Measurements from ENCODE around the gene GPR157. TPM values are rescaled to one million over a fixed set of nuclear protein-coding genes. Genes with fewer than 3 reads are reported as not detected.
A peak's percentile ranks its signal among the peaks of the same experiment; 100 is the strongest.

GPR157 gene
- total RNA-seq (2.1 TPM), polyA plus RNA-seq (1 to 10 TPM in 2 of 4 donors, under 1 TPM in 2; 0.92 to 1.5 (median 1.1) TPM)

- H3K27ac Mint-ChIP-seq = peak within 1 kb of the TSS; percentile 86 to 97 (median 90)
- peaks cover 16% of the 10 kb centered on the region for H3K4me1 ChIP-seq (ENCODE audit: control insufficient read depth, insufficient read depth, low read length, poor library complexity, severe bottlenecking)
- DNase-seq = peak; percentile 70 to 81 (median 79)
- peak; percentile 84 to 87 for ATAC-seq (ENCODE audit: low read depth in 2 of 2)
- peak within 1 kb of the TSS; percentile 55 for H3K27ac ChIP-seq (ENCODE audit: insufficient read depth, low read length, poor library complexity, severe bottlenecking)
- no peaks in the 10 kb centered on the region for H3K36me3 Mint-ChIP-seq
- H3K9me3 Mint-ChIP-seq = no peaks in the 10 kb centered on the region
- no peaks in the 10 kb centered on the region for H3K9me3 ChIP-seq (ENCODE audit: control insufficient read depth in 2 of 2, low read length in 2 of 2)
- H3K27me3 ChIP-seq (ENCODE audit: control insufficient read depth, insufficient read depth, low read length) = no peaks in the 10 kb centered on the region
- peak within 1 kb of the TSS; percentile 26 for H3K4me3 ChIP-seq (ENCODE audit: low read depth, low read length)
- H3K27me3 Mint-ChIP-seq = peaks cover 10% of the 10 kb centered on the region
- peaks cover 5 to 47% (median 18%) of the 10 kb centered on the region in 4 donors for H3K4me1 Mint-ChIP-seq
- H3K4me3 Mint-ChIP-seq = peak within 1 kb of the TSS; percentile 83 to 93 (median 92)
- H3K36me3 ChIP-seq (ENCODE audit: control insufficient read depth, insufficient read depth, low read length) = no peaks in the 10 kb centered on the region
Observed at GRCh38 chr1:9128520-9129265, at the start of gene GPR157. Gene GPR157 (minus strand): TSS chr1:9129102. CDS start chr1:9129027, 75 bp downstream.

- no peaks in the 10 kb centered on the region for H3K4me1 ChIP-seq (ENCODE audit: control insufficient read depth, insufficient read depth, low read length, poor library complexity, severe bottlenecking)
- Mint-ChIP-seq H3K4me3 (no peak overlapping the region), H3K36me3 (no peaks in the 10 kb centered on the region), H3K27me3 (peaks cover 12% of the 10 kb centered on the region), H3K27ac (no peak overlapping the region), H3K9me3 (peaks cover 0 to 2% (median 0%) of the 10 kb centered on the region in 7 donors), H3K4me1 (no peaks in the 10 kb centered on the region)
- H3K9me3 ChIP-seq (ENCODE audit: control insufficient read depth in 2 of 2, low read length in 2 of 2) = no peaks in the 10 kb centered on the region
- H3K4me3 ChIP-seq (ENCODE audit: low read depth, low read length) = no peak overlapping the region
- no peaks in the 10 kb centered on the region for H3K36me3 ChIP-seq (ENCODE audit: control insufficient read depth, insufficient read depth, low read length)
- DNase-seq (no peak), ATAC-seq (ENCODE audit: low read depth in 2 of 2) (no peak)
- H3K27ac ChIP-seq (ENCODE audit: insufficient read depth, low read length, poor library complexity, severe bottlenecking) = no peak overlapping the region
- no peaks in the 10 kb centered on the region for H3K27me3 ChIP-seq (ENCODE audit: control insufficient read depth, insufficient read depth, low read length)
Observed at GRCh38 chr1:9174762-9175161, 45.9 kb upstream of the GPR157 start.

- H3K9me3 ChIP-seq (ENCODE audit: control insufficient read depth in 2 of 2, low read length in 2 of 2) = no peaks in the 10 kb centered on the region
- H3K4me1 ChIP-seq (ENCODE audit: control insufficient read depth, insufficient read depth, low read length, poor library complexity, severe bottlenecking) = no peaks in the 10 kb centered on the region
- Mint-ChIP-seq H3K27me3 (peaks cover 10% of the 10 kb centered on the region), H3K4me3 (no peak overlapping the region), H3K36me3 (no peaks in the 10 kb centered on the region), H3K9me3 (peaks cover 0 to 2% (median 0%) of the 10 kb centered on the region in 7 donors), H3K4me1 (no peaks in the 10 kb centered on the region), H3K27ac (no peak overlapping the region)
- no peaks in the 10 kb centered on the region for H3K27me3 ChIP-seq (ENCODE audit: control insufficient read depth, insufficient read depth, low read length)
- H3K27ac ChIP-seq (ENCODE audit: insufficient read depth, low read length, poor library complexity, severe bottlenecking) = no peak overlapping the region
- ATAC-seq (ENCODE audit: low read depth in 2 of 2) = no peak
- no peak overlapping the region for H3K4me3 ChIP-seq (ENCODE audit: low read depth, low read length)
- H3K36me3 ChIP-seq (ENCODE audit: control insufficient read depth, insufficient read depth, low read length) = no peaks in the 10 kb centered on the region
- DNase-seq = no peak
Observed at GRCh38 chr1:9174243-9174642, 45.3 kb upstream of the GPR157 start.

GRCh38 chr1:9169601-9170137 is 40.8 kb upstream of the GPR157 start:
- peak overlapping the region in 2 of 4 donors; percentile 49 to 74 for H3K4me3 Mint-ChIP-seq
- no peak for ATAC-seq (ENCODE audit: low read depth in 2 of 2)
- H3K27me3 Mint-ChIP-seq = peaks cover under 1% of the 10 kb centered on the region
- no peak overlapping the region for H3K27ac ChIP-seq (ENCODE audit: insufficient read depth, low read length, poor library complexity, severe bottlenecking)
- H3K9me3 ChIP-seq (ENCODE audit: control insufficient read depth in 2 of 2, low read length in 2 of 2) = no peaks in the 10 kb centered on the region
- H3K36me3 ChIP-seq (ENCODE audit: control insufficient read depth, insufficient read depth, low read length) = no peaks in the 10 kb centered on the region
- no peak for DNase-seq
- no peaks in the 10 kb centered on the region for H3K36me3 Mint-ChIP-seq
- no peak overlapping the region for H3K4me3 ChIP-seq (ENCODE audit: low read depth, low read length)
- no peak overlapping the region for H3K27ac Mint-ChIP-seq
- peaks cover 0 to 2% (median 0%) of the 10 kb centered on the region in 7 donors for H3K9me3 Mint-ChIP-seq
- no peaks in the 10 kb centered on the region for H3K27me3 ChIP-seq (ENCODE audit: control insufficient read depth, insufficient read depth, low read length)
- H3K4me1 Mint-ChIP-seq = no peaks in the 10 kb centered on the region
- no peaks in the 10 kb centered on the region for H3K4me1 ChIP-seq (ENCODE audit: control insufficient read depth, insufficient read depth, low read length, poor library complexity, severe bottlenecking)

GRCh38 chr1:9167638-9168037 is 38.7 kb upstream of the GPR157 start:
- Mint-ChIP-seq H3K27ac (peak overlapping the region in 1 of 3 donors; percentile 44), H3K27me3 (no peaks in the 10 kb centered on the region), H3K4me3 (no peak overlapping the region), H3K9me3 (peaks cover 0 to 2% (median 0%) of the 10 kb centered on the region in 7 donors), H3K36me3 (no peaks in the 10 kb centered on the region), H3K4me1 (no peaks in the 10 kb centered on the region)
- Histone ChIP-seq H3K4me1 (ENCODE audit: control insufficient read depth, insufficient read depth, low read length, poor library complexity, severe bottlenecking) (no peaks in the 10 kb centered on the region), H3K36me3 (ENCODE audit: control insufficient read depth, insufficient read depth, low read length) (no peaks in the 10 kb centered on the region), H3K27ac (ENCODE audit: insufficient read depth, low read length, poor library complexity, severe bottlenecking) (no peak overlapping the region), H3K27me3 (ENCODE audit: control insufficient read depth, insufficient read depth, low read length) (no peaks in the 10 kb centered on the region), H3K9me3 (ENCODE audit: control insufficient read depth in 2 of 2, low read length in 2 of 2) (no peaks in the 10 kb centered on the region), H3K4me3 (ENCODE audit: low read depth, low read length) (no peak overlapping the region)
- ATAC-seq (ENCODE audit: low read depth in 2 of 2) (no peak), DNase-seq (no peak)

GRCh38 chr1:9166289-9167235 is 37.7 kb upstream of the GPR157 start:
- H3K27ac ChIP-seq (ENCODE audit: insufficient read depth, low read length, poor library complexity, severe bottlenecking) = no peak overlapping the region
- H3K9me3 Mint-ChIP-seq = peaks cover 0 to 2% (median 0%) of the 10 kb centered on the region in 7 donors
- no peaks in the 10 kb centered on the region for H3K36me3 Mint-ChIP-seq
- no peaks in the 10 kb centered on the region for H3K4me1 Mint-ChIP-seq
- peaks cover 2% of the 10 kb centered on the region for H3K27me3 Mint-ChIP-seq
- H3K4me3 Mint-ChIP-seq = no peak overlapping the region
- H3K27ac Mint-ChIP-seq = no peak overlapping the region
- DNase-seq (no peak), ATAC-seq (ENCODE audit: low read depth in 2 of 2) (no peak)
- no peaks in the 10 kb centered on the region for H3K27me3 ChIP-seq (ENCODE audit: control insufficient read depth, insufficient read depth, low read length)
- no peak overlapping the region for H3K4me3 ChIP-seq (ENCODE audit: low read depth, low read length)
- no peaks in the 10 kb centered on the region for H3K9me3 ChIP-seq (ENCODE audit: control insufficient read depth in 2 of 2, low read length in 2 of 2)
- H3K36me3 ChIP-seq (ENCODE audit: control insufficient read depth, insufficient read depth, low read length) = no peaks in the 10 kb centered on the region
- no peaks in the 10 kb centered on the region for H3K4me1 ChIP-seq (ENCODE audit: control insufficient read depth, insufficient read depth, low read length, poor library complexity, severe bottlenecking)

GRCh38 chr1:9165396-9165795 is 36.5 kb upstream of the GPR157 start:
- no peak for DNase-seq
- ATAC-seq (ENCODE audit: low read depth in 2 of 2) = no peak
- Mint-ChIP-seq H3K4me1 (no peaks in the 10 kb centered on the region), H3K4me3 (no peak overlapping the region), H3K36me3 (no peaks in the 10 kb centered on the region), H3K27me3 (peaks cover 4% of the 10 kb centered on the region), H3K9me3 (no peaks in the 10 kb centered on the region), H3K27ac (no peak overlapping the region)
- Histone ChIP-seq H3K4me1 (ENCODE audit: control insufficient read depth, insufficient read depth, low read length, poor library complexity, severe bottlenecking) (no peaks in the 10 kb centered on the region), H3K4me3 (ENCODE audit: low read depth, low read length) (no peak overlapping the region), H3K27ac (ENCODE audit: insufficient read depth, low read length, poor library complexity, severe bottlenecking) (no peak overlapping the region), H3K27me3 (ENCODE audit: control insufficient read depth, insufficient read depth, low read length) (no peaks in the 10 kb centered on the region), H3K36me3 (ENCODE audit: control insufficient read depth, insufficient read depth, low read length) (no peaks in the 10 kb centered on the region), H3K9me3 (ENCODE audit: control insufficient read depth in 2 of 2, low read length in 2 of 2) (no peaks in the 10 kb centered on the region)

Measured in CD4-positive, CD25-positive, alpha-beta regulatory T cell (primary cell).